Germinal center (tissue), 1 donor: ENCODE results near the gene NUP93.
"Not testable (repeated sequence)": the region's sequence is repeated elsewhere in the genome, so short reads cannot be mapped to it uniquely, and the experiment has no call there.

Experiments used
- DNase-seq: peaks from one replicate; pipeline ENCODE4 v3.0.0; 2012; ENCODE audit warnings: mixed read lengths, low spot score

NUP93 gene

GRCh38 chr16:56779906-56780305 lies 50.0 kb downstream of the NUP93 start:
- DNase-seq, result no peak

- no peak for DNase-seq
Measured at GRCh38 chr16:56780646-56781045, 50.7 kb downstream of the NUP93 start.

GRCh38 chr16:56781528-56781961 lies 51.6 kb downstream of the NUP93 start:
- no peak for DNase-seq

GRCh38 chr16:56783344-56783743 lies 53.4 kb downstream of the NUP93 start:
- no peak for DNase-seq

- DNase-seq, result no peak
Measured at GRCh38 chr16:56785317-56785716, 55.4 kb downstream of the NUP93 start.

GRCh38 chr16:56787167-56787566 lies 57.2 kb downstream of the NUP93 start:
- DNase-seq, result no peak

- DNase-seq, result no peak
Measured at GRCh38 chr16:56788435-56788834, 58.5 kb downstream of the NUP93 start.

- DNase-seq, result peak; percentile 15
Measured at GRCh38 chr16:56789360-56789759, 59.4 kb downstream of the NUP93 start.

GRCh38 chr16:56792967-56793366 lies 63.0 kb downstream of the NUP93 start:
- no peak for DNase-seq

GRCh38 chr16:56793492-56793891 lies 63.6 kb downstream of the NUP93 start:
- DNase-seq, result no peak

- no peak for DNase-seq
Measured at GRCh38 chr16:56795011-56795410, 65.1 kb downstream of the NUP93 start.

- DNase-seq, result not testable (repeated sequence)
Measured at GRCh38 chr16:56797038-56797437, 67.1 kb downstream of the NUP93 start.

GRCh38 chr16:56797861-56798260 lies 67.9 kb downstream of the NUP93 start:
- DNase-seq, result no peak

- no peak for DNase-seq
Measured at GRCh38 chr16:56798955-56799354, 69.0 kb downstream of the NUP93 start.

- DNase-seq, result no peak
Measured at GRCh38 chr16:56800355-56800754, 70.4 kb downstream of the NUP93 start.

- no peak for DNase-seq
Measured at GRCh38 chr16:56801762-56802161, 71.8 kb downstream of the NUP93 start.

- DNase-seq, result no peak
Measured at GRCh38 chr16:56807011-56807675, 77.2 kb downstream of the NUP93 start.

- DNase-seq, result not testable (repeated sequence)
Measured at GRCh38 chr16:56807676-56808067, 77.7 kb downstream of the NUP93 start.

GRCh38 chr16:56810954-56811353 lies 81.0 kb downstream of the NUP93 start:
- DNase-seq, result no peak

- not testable (repeated sequence) for DNase-seq
Measured at GRCh38 chr16:56811602-56812001, 81.7 kb downstream of the NUP93 start.

- DNase-seq, result no peak
Measured at GRCh38 chr16:56812884-56813283, 83.0 kb downstream of the NUP93 start.

GRCh38 chr16:56814537-56815432 lies 84.9 kb downstream of the NUP93 start:
- DNase-seq, result no peak

- DNase-seq, result no peak
Measured at GRCh38 chr16:56815721-56816120, 85.8 kb downstream of the NUP93 start.
